Iris pigment epithelial cell (primary cell): ENCODE data around the gene GRAPL.
"Not testable (repeated sequence)": the region's sequence is repeated elsewhere in the genome, so short reads cannot be mapped to it uniquely, and the experiment has no call there.

ENCODE experiments used
- DNase-seq: peaks from one replicate; pipeline ENCODE4 v3.0.0-alpha.2; 2011; ENCODE audit warnings: low read depth

The GRAPL gene

GRCh38 chr17:19188870-19189708 lies 61.7 kb downstream of the GRAPL start:
- not testable (repeated sequence) for DNase-seq

DNA sequence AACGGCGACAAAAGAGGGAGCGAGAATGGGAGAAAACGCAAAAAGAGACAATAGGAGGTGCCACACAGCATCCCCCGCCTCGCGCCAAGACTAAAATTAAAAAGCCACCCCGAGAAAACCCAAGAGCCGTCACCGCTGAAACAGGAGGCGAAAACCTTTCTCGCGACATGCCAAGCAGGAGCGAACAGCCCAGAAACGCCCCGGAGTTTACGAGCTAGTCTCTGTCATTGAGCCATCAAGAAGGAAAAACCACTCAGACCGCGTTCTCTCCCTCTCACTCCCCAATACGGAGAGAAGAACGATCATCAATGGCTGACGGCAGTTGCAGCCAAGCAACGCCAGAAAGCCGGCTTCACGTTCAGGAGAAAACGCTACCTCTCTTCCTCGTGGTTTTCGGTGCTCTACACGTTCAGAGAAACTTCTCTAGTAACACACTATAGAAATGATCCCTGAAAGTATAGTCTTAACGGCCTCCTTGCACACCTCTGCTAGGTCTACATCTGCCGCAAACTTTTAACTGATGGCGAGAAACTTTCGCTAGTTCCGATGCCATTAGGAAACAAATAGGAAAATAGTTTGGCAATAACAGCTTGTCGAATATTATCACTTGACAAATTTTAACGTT lies 62.5 kb downstream of the GRAPL start:
- not testable (repeated sequence) for DNase-seq

GRCh38 chr17:19196382-19197204 lies 69.2 kb downstream of the GRAPL start:
- DNase-seq: not testable (repeated sequence)

- not testable (repeated sequence) for DNase-seq
Measured at GRCh38 chr17:19202448-19202847, 75.1 kb downstream of the GRAPL start.

- DNase-seq: not testable (repeated sequence)
Measured at GRCh38 chr17:19203429-19203828, 76.0 kb downstream of the GRAPL start.
